HL-60 (cell line): ENCODE data around the gene EPHA6.

Source experiments
- POLR2AphosphoS5 ChIP-seq: IDR thresholded peaks from 2 replicates; pipeline ENCODE4 v1.6.1; 2012; ENCODE audit warnings: low read depth
- TF ChIP-seq, protein P1 (sequence below): IDR thresholded peaks from one replicate; pipeline ENCODE4 v1.5.1; 2011; ENCODE audit warnings: low read length, control low read depth, inconsistent platforms; ENCODE audit not compliant: insufficient read depth
- TF ChIP-seq, protein P2 (sequence below): IDR thresholded peaks from 2 replicates; pipeline ENCODE4 v1.6.1; 2012; ENCODE audit warnings: low read depth; ENCODE audit not compliant: insufficient replicate concordance

DNA sequence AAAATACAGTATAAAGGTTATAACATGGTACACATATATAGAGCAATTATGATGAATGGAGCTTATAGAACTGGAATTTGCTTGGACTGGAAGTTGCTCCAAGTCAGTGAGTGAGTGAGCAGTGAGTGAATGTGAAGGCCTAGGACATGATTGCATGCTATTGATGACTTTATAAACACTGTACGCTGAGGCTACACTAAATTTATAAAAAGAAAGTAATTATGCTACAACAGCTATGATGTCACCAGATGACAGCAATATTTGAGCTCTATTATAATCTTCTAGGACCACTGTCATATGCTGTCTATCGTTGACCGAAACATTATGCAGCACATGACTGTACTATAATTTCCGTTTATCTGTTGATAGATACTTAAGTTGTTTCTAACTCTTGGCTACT, 463.3 kb downstream of the EPHA6 start:
- TF ChIP-seq, protein P1, sequence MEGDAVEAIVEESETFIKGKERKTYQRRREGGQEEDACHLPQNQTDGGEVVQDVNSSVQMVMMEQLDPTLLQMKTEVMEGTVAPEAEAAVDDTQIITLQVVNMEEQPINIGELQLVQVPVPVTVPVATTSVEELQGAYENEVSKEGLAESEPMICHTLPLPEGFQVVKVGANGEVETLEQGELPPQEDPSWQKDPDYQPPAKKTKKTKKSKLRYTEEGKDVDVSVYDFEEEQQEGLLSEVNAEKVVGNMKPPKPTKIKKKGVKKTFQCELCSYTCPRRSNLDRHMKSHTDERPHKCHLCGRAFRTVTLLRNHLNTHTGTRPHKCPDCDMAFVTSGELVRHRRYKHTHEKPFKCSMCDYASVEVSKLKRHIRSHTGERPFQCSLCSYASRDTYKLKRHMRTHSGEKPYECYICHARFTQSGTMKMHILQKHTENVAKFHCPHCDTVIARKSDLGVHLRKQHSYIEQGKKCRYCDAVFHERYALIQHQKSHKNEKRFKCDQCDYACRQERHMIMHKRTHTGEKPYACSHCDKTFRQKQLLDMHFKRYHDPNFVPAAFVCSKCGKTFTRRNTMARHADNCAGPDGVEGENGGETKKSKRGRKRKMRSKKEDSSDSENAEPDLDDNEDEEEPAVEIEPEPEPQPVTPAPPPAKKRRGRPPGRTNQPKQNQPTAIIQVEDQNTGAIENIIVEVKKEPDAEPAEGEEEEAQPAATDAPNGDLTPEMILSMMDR: no peak
- TF ChIP-seq, protein P2, sequence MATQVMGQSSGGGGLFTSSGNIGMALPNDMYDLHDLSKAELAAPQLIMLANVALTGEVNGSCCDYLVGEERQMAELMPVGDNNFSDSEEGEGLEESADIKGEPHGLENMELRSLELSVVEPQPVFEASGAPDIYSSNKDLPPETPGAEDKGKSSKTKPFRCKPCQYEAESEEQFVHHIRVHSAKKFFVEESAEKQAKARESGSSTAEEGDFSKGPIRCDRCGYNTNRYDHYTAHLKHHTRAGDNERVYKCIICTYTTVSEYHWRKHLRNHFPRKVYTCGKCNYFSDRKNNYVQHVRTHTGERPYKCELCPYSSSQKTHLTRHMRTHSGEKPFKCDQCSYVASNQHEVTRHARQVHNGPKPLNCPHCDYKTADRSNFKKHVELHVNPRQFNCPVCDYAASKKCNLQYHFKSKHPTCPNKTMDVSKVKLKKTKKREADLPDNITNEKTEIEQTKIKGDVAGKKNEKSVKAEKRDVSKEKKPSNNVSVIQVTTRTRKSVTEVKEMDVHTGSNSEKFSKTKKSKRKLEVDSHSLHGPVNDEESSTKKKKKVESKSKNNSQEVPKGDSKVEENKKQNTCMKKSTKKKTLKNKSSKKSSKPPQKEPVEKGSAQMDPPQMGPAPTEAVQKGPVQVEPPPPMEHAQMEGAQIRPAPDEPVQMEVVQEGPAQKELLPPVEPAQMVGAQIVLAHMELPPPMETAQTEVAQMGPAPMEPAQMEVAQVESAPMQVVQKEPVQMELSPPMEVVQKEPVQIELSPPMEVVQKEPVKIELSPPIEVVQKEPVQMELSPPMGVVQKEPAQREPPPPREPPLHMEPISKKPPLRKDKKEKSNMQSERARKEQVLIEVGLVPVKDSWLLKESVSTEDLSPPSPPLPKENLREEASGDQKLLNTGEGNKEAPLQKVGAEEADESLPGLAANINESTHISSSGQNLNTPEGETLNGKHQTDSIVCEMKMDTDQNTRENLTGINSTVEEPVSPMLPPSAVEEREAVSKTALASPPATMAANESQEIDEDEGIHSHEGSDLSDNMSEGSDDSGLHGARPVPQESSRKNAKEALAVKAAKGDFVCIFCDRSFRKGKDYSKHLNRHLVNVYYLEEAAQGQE: no peak
- TF ChIP-seq POLR2AphosphoS5: no peak
